G401 (cell line): Measurements from ENCODE around the gene SH3PXD2A. TPM values are rescaled to one million over a fixed set of nuclear protein-coding genes. Genes with fewer than 3 reads are reported as not detected.

Experiments
- DNase-seq: peaks from one replicate; pipeline ENCODE4 v3.0.0-alpha.2; 2015; ENCODE audit warnings: low spot score
- in situ Hi-C: cut with HindIII; loops from 2 replicates; pipeline ENCODE4 v1.10.0; 2016; ENCODE audit warnings: low sequenced_read_pairs, mixed read lengths
- total RNA-seq: library from RNA; depleted of rRNA; stranded (reverse); fragments of >200 nt; shearing (Covaris generic); gene quantifications from 2 replicates; pipeline ENCODE4 v1.2.3, GENCODE V29; 2014

The SH3PXD2A gene
- total RNA-seq, 1 experiment from 2014 or later, result 19.1 TPM

- in situ Hi-C loops, result no loop called here
- DNase-seq, result no peak
These were observed 55.3 kb downstream of the SH3PXD2A start for GRCh38 chr10:103800089-103800488.

GRCh38 chr10:103799341-103799740 lies 56.0 kb downstream of the SH3PXD2A start:
- in situ Hi-C loops, result no loop called here
- DNase-seq, result no peak

GRCh38 chr10:103798511-103798910 lies 56.9 kb downstream of the SH3PXD2A start:
- DNase-seq, result no peak
- in situ Hi-C loops, result no loop called here

GRCh38 chr10:103797857-103798256 lies 57.5 kb downstream of the SH3PXD2A start:
- in situ Hi-C loops, result no loop called here
- DNase-seq, result no peak

- DNase-seq, result no peak
- in situ Hi-C loops, result no loop called here
These were observed 59.6 kb downstream of the SH3PXD2A start for GRCh38 chr10:103795634-103796270.

- in situ Hi-C loops, result no loop called here
- no peak for DNase-seq
These were observed 60.4 kb downstream of the SH3PXD2A start for GRCh38 chr10:103794996-103795395.

GRCh38 chr10:103793920-103794883 lies 61.2 kb downstream of the SH3PXD2A start:
- in situ Hi-C loops, result no loop called here
- no peak for DNase-seq

- in situ Hi-C loops, result no loop called here
These were observed 61.9 kb downstream of the SH3PXD2A start for GRCh38 chr10:103793429-103793828.

GRCh38 chr10:103792547-103792946 lies 62.8 kb downstream of the SH3PXD2A start:
- no peak for DNase-seq
- in situ Hi-C loops, result no loop called here

More at GRCh38 chr10:103793429-103793828, 61.9 kb downstream of the SH3PXD2A start:
- no peak for DNase-seq

- in situ Hi-C loops, result no loop called here
These were observed 63.5 kb downstream of the SH3PXD2A start for GRCh38 chr10:103791858-103792257.

GRCh38 chr10:103791291-103791690 lies 64.1 kb downstream of the SH3PXD2A start:
- in situ Hi-C loops, result no loop called here
- DNase-seq, result no peak

More at GRCh38 chr10:103791858-103792257, 63.5 kb downstream of the SH3PXD2A start:
- DNase-seq, result no peak

GRCh38 chr10:103790580-103790979 lies 64.8 kb downstream of the SH3PXD2A start:
- DNase-seq, result no peak
- in situ Hi-C loops, result no loop called here

GRCh38 chr10:103789771-103790201 lies 65.6 kb downstream of the SH3PXD2A start:
- DNase-seq, result peak; percentile 59
- in situ Hi-C loops, result no loop called here

GRCh38 chr10:103789161-103789560 lies 66.2 kb downstream of the SH3PXD2A start:
- DNase-seq, result no peak
- in situ Hi-C loops, result no loop called here

- no peak for DNase-seq
- in situ Hi-C loops, result no loop called here
These were observed 68.0 kb downstream of the SH3PXD2A start for GRCh38 chr10:103787331-103787730.

GRCh38 chr10:103786020-103786419 lies 69.4 kb downstream of the SH3PXD2A start:
- DNase-seq, result peak; percentile 67
- in situ Hi-C loops, result no loop called here

GRCh38 chr10:103784723-103785418 lies 70.5 kb downstream of the SH3PXD2A start:
- in situ Hi-C loops, result no loop called here
- peak; percentile 47 for DNase-seq

GRCh38 chr10:103784089-103784488 lies 71.3 kb downstream of the SH3PXD2A start:
- in situ Hi-C loops, result no loop called here

GRCh38 chr10:103783681-103784080 lies 71.7 kb downstream of the SH3PXD2A start:
- in situ Hi-C loops, result no loop called here
- peak; percentile 80 for DNase-seq

More at GRCh38 chr10:103784089-103784488, 71.3 kb downstream of the SH3PXD2A start:
- no peak for DNase-seq
